Bronchial epithelial cell (primary cell): ENCODE results near the gene DDIT4. TPM values are rescaled to one million over a fixed set of nuclear protein-coding genes. Genes with fewer than 3 reads are reported as not detected.

Experiments
- DNase-seq: peaks from one replicate; pipeline ENCODE4 v3.0.0-alpha.2; 2010; ENCODE audit warnings: low read depth
- FAIRE-seq: peaks from 2 replicates; lab custom pipeline; 2011; peaks lifted over from hg19 to GRCh38; lab: Jason Lieb, UNC
- H3K27me3 ChIP-seq: 2 replicates; pipeline ENCODE4 v1.5.1; 2011; ENCODE audit warnings: low read length; ENCODE audit not compliant: control insufficient read depth, insufficient read depth
- H3K36me3 ChIP-seq: 2 replicates; pipeline ENCODE4 v1.5.1; 2011; ENCODE audit warnings: low read length; ENCODE audit not compliant: control insufficient read depth, insufficient read depth
- H3K4me3 ChIP-seq: 2 replicates; pipeline ENCODE4 v1.5.1; 2011; ENCODE audit warnings: mild to moderate bottlenecking, low read depth, low read length, control low read depth
- CTCF ChIP-seq: IDR thresholded peaks from 2 replicates; pipeline ENCODE4 v1.5.1; 2011; ENCODE audit warnings: mild to moderate bottlenecking, moderate library complexity, low read length, control low read depth, inconsistent platforms; ENCODE audit not compliant: insufficient read depth, severe bottlenecking
- total RNA-seq: library from RNA; depleted of rRNA; stranded (reverse); fragments of >200 nt; gene quantifications from 2 replicates; pipeline ENCODE4 v1.2.1, GENCODE V29; 2014

DDIT4 gene
- total RNA-seq, 1 donor from 2014 or later: 2,437 TPM

- H3K27me3 ChIP-seq: no peaks in the 10 kb centered on the region
- no peak for FAIRE-seq
Measured at GRCh38 chr10:72258617-72259016, 15.1 kb upstream of the DDIT4 start.

GRCh38 chr10:72259491-72260238 lies 14.1 kb upstream of the DDIT4 start:
- DNase-seq (no peak), FAIRE-seq (no peak)
- Histone ChIP-seq H3K27me3 (no peaks in the 10 kb centered on the region), H3K36me3 (no peaks in the 10 kb centered on the region), H3K4me3 (no peak overlapping the region)
- no peak for TF ChIP-seq CTCF

More at GRCh38 chr10:72258617-72259016, 15.1 kb upstream of the DDIT4 start:
- TF ChIP-seq CTCF: no peak
- H3K36me3 ChIP-seq: no peaks in the 10 kb centered on the region
- H3K4me3 ChIP-seq: no peak overlapping the region
- DNase-seq: no peak

GRCh38 chr10:72260239-72260975 lies 13.3 kb upstream of the DDIT4 start:
- FAIRE-seq: no peak
- no peak for TF ChIP-seq CTCF
- Histone ChIP-seq H3K36me3 (no peaks in the 10 kb centered on the region), H3K27me3 (no peaks in the 10 kb centered on the region), H3K4me3 (peak overlapping the region; percentile 26)
- peak; percentile 89 for DNase-seq

DNA sequence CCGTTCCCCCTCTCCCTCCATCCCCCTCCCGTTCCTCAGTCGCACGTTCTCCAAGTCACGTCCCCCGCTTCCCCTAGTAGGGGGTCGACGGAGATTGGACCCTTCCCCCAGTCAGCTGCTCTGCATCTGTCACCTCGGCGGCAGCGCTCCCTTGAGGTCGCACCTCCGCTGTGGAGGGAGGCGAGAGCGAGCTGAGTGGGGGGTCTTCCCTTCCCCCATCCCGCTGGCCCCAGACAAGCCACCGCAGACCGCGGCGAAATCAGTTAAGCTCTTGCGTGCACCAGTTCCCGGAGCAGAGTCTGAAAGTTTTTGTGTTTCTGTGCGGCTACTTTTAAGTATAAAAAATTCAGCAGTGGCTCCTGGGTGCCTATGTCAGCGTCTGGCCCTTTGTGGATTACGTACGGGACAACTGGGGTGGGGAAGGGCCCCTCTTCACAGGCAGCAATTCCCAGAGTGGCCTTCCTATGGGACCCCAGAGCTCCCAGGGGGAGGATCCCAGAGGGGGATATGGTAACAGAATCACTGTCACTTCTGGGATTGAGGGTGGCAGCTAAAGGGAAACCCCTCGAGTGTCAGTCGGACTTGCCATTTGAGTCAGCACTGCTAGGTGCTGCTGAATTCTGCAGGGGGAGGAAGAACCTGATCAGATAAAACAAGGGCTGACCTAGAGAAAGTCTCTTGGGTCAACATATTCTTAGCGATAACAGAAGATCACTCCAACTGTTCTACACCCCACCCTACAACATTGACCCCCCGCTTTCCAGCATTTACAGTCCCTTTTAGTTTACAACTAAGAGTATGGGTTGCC lies 12.5 kb upstream of the DDIT4 start:
- peak; percentile 15 for TF ChIP-seq CTCF
- Histone ChIP-seq H3K27me3 (no peaks in the 10 kb centered on the region), H3K36me3 (no peaks in the 10 kb centered on the region), H3K4me3 (peak overlapping the region; percentile 26)
- DNase-seq: no peak
- FAIRE-seq: no peak

DNA sequence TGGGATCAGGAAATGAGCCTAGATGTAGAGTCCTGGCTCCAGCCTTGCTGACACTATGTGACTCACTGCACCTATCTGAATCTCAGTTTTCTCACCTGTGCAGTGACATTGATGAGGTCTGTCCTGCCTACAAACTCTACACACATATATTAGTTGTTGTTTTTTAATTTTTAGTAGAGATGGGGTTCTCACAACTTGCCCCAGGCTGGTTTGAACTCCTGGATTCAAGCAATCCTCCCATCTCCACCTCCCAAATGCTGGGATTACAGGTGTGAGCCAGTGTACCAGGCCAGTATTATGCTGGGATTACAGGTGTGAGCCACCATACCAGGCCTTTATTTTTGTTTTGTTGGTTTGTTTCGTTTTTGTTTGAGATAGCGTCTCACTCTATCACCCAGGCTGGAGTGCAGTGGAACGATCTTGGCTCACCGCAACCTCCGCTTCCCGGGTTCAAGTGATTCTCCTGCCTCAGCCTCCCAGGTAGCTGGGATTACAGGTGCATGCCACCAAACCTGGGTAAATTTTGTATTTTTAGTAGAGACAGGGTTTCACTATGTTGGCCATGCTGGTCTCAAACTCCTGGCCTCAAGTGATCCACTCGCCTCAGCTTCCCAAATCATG lies 11.8 kb upstream of the DDIT4 start:
- no peak overlapping the region for H3K4me3 ChIP-seq
- FAIRE-seq (no peak), DNase-seq (peak; percentile 72)
- no peaks in the 10 kb centered on the region for H3K36me3 ChIP-seq
- no peaks in the 10 kb centered on the region for H3K27me3 ChIP-seq
- no peak for TF ChIP-seq CTCF
